ENCODE data around the gene RALGPS1. TPM values are rescaled to one million over a fixed set of nuclear protein-coding genes. Genes with fewer than 3 reads are reported as not detected.

Gene RALGPS1
- total and polyA plus RNA-seq, 2 of the 13 experiments (the other 11 are each of a cell fraction or from before 2014, with no cell fraction given) = 3.7 to 6.5 TPM

DNA sequence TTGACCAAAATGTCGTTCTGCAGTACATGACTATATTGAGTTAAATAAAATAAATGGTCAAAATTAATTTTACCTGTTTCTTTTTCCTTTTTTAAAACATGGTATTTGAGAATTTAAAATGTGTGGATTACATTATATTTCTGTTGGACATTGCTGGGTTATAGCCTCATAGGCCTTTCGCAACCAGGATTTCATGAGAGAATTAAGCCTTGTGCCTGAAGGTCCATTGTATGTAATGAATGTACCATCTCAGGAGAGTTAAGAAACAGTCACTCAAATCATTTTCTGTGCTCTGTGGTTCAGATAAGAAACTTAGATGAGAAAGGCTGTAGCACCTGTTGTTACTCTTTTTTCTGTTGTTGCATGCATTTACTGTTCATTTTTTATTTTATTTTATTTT, 104.4 kb downstream of the RALGPS1 start:
- Histone ChIP-seq H3K79me2 (ENCODE audit: insufficient read depth, low read length) (no peaks in the 10 kb centered on the region), H3K4me2 (ENCODE audit: low read depth, low read length) (no peak overlapping the region), H3K36me3 (replicated peaks in 1 of 2; ENCODE audit: control insufficient read depth in 1 of 2, insufficient read depth in 2 of 2, low read length in 2 of 2) (no peaks in the 10 kb centered on the region), H3K27me3 (ENCODE audit: control insufficient read depth in 1 of 2, insufficient read depth in 2 of 2, low read length in 2 of 2) (no peaks in the 10 kb centered on the region), H3K9ac (ENCODE audit: insufficient read depth, low read depth, low read length) (no peak overlapping the region), H3K27ac (ENCODE audit: extremely low read length, insufficient read depth, low read length) (no peak overlapping the region), H4K20me1 (ENCODE audit: insufficient read depth, low read length) (no peaks in the 10 kb centered on the region), H2AFZ (ENCODE audit: low read length) (no peak overlapping the region), H3K9me3 (ENCODE audit: low read length) (no peaks in the 10 kb centered on the region), H3K4me1 (ENCODE audit: insufficient read depth, low read length) (no peaks in the 10 kb centered on the region), H3K4me3 (replicated peaks in 1 of 3; ENCODE audit: insufficient read depth in 1 of 3, low read depth in 2 of 3, low read length in 3 of 3) (no peak overlapping the region)
- ATAC-seq (no peak), DNase-seq (ENCODE audit: low spot score) (no peak), FAIRE-seq (no peak)
- BruUV-seq (replicated peaks) = no TSS peak
- intact Hi-C loops (cut with micrococcal nuclease; ENCODE audit: unreplicated experiment) (no loop called here), in situ Hi-C loops (cut with HindIII; ENCODE audit: extremely low pct_ligation_motif_present, low pct_unique_long_range_greater_than_20kb) (no loop called here)
- CTCF ChIA-PET (ENCODE audit: low intra/inter-chr PET ratio, low total read pairs) = no interaction called here
- TF ChIP-seq ZNF749 (CRISPR knock-in tag; IDR thresholded peaks at IDR 0.05; ENCODE audit: borderline replicate concordance) (no peak), DR1 (CRISPR knock-in tag; IDR thresholded peaks at IDR 0.05) (no peak), NR2F2 (IDR thresholded peaks at IDR 0.05; ENCODE audit: borderline replicate concordance, low read depth) (no peak), REXO4 (CRISPR knock-in tag; IDR thresholded peaks at IDR 0.05; ENCODE audit: borderline replicate concordance) (no peak), ZFYVE20 (CRISPR knock-in tag; IDR thresholded peaks at IDR 0.05; ENCODE audit: borderline replicate concordance, low read depth) (no peak), ZNF446 (CRISPR knock-in tag; IDR thresholded peaks at IDR 0.05) (no peak), FOXK1 (CRISPR knock-in tag; IDR thresholded peaks at IDR 0.05; ENCODE audit: borderline replicate concordance, low read depth) (no peak), ZSCAN21 (CRISPR knock-in tag; IDR thresholded peaks at IDR 0.05; ENCODE audit: borderline replicate concordance) (no peak), FOXO1 (CRISPR knock-in tag; IDR thresholded peaks at IDR 0.05) (no peak)
- TF ChIP-seq, protein P1, sequence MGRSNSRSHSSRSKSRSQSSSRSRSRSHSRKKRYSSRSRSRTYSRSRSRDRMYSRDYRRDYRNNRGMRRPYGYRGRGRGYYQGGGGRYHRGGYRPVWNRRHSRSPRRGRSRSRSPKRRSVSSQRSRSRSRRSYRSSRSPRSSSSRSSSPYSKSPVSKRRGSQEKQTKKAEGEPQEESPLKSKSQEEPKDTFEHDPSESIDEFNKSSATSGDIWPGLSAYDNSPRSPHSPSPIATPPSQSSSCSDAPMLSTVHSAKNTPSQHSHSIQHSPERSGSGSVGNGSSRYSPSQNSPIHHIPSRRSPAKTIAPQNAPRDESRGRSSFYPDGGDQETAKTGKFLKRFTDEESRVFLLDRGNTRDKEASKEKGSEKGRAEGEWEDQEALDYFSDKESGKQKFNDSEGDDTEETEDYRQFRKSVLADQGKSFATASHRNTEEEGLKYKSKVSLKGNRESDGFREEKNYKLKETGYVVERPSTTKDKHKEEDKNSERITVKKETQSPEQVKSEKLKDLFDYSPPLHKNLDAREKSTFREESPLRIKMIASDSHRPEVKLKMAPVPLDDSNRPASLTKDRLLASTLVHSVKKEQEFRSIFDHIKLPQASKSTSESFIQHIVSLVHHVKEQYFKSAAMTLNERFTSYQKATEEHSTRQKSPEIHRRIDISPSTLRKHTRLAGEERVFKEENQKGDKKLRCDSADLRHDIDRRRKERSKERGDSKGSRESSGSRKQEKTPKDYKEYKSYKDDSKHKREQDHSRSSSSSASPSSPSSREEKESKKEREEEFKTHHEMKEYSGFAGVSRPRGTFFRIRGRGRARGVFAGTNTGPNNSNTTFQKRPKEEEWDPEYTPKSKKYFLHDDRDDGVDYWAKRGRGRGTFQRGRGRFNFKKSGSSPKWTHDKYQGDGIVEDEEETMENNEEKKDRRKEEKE (IDR thresholded peaks at IDR 0.05) = no peak
- TF ChIP-seq, protein P2, sequence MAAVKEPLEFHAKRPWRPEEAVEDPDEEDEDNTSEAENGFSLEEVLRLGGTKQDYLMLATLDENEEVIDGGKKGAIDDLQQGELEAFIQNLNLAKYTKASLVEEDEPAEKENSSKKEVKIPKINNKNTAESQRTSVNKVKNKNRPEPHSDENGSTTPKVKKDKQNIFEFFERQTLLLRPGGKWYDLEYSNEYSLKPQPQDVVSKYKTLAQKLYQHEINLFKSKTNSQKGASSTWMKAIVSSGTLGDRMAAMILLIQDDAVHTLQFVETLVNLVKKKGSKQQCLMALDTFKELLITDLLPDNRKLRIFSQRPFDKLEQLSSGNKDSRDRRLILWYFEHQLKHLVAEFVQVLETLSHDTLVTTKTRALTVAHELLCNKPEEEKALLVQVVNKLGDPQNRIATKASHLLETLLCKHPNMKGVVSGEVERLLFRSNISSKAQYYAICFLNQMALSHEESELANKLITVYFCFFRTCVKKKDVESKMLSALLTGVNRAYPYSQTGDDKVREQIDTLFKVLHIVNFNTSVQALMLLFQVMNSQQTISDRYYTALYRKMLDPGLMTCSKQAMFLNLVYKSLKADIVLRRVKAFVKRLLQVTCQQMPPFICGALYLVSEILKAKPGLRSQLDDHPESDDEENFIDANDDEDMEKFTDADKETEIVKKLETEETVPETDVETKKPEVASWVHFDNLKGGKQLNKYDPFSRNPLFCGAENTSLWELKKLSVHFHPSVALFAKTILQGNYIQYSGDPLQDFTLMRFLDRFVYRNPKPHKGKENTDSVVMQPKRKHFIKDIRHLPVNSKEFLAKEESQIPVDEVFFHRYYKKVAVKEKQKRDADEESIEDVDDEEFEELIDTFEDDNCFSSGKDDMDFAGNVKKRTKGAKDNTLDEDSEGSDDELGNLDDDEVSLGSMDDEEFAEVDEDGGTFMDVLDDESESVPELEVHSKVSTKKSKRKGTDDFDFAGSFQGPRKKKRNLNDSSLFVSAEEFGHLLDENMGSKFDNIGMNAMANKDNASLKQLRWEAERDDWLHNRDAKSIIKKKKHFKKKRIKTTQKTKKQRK (IDR thresholded peaks at IDR 0.05; ENCODE audit: low read length) = no peak
- TF ChIP-seq, protein P3, sequence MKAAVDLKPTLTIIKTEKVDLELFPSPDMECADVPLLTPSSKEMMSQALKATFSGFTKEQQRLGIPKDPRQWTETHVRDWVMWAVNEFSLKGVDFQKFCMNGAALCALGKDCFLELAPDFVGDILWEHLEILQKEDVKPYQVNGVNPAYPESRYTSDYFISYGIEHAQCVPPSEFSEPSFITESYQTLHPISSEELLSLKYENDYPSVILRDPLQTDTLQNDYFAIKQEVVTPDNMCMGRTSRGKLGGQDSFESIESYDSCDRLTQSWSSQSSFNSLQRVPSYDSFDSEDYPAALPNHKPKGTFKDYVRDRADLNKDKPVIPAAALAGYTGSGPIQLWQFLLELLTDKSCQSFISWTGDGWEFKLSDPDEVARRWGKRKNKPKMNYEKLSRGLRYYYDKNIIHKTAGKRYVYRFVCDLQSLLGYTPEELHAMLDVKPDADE (CRISPR knock-in tag; IDR thresholded peaks at IDR 0.05) = no peak
- TF ChIP-seq, protein P4, sequence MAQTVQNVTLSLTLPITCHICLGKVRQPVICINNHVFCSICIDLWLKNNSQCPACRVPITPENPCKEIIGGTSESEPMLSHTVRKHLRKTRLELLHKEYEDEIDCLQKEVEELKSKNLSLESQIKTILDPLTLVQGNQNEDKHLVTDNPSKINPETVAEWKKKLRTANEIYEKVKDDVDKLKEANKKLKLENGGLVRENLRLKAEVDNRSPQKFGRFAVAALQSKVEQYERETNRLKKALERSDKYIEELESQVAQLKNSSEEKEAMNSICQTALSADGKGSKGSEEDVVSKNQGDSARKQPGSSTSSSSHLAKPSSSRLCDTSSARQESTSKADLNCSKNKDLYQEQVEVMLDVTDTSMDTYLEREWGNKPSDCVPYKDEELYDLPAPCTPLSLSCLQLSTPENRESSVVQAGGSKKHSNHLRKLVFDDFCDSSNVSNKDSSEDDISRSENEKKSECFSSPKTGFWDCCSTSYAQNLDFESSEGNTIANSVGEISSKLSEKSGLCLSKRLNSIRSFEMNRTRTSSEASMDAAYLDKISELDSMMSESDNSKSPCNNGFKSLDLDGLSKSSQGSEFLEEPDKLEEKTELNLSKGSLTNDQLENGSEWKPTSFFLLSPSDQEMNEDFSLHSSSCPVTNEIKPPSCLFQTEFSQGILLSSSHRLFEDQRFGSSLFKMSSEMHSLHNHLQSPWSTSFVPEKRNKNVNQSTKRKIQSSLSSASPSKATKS (CRISPR knock-in tag; IDR thresholded peaks at IDR 0.05) = no peak
- WGBS (ENCODE audit: low lambda C conversion rate) = 83% methylated on average over 2 of the region's 2 CpGs
- POLR2A ChIA-PET = no interaction called here

Data from HepG2 (cell line).